ENCODE results near the gene MAST4.
A peak's percentile ranks its signal among the peaks of the same experiment; 100 is the strongest.

MAST4 gene

GRCh38 chr5:66671305-66671704 is 75.1 kb downstream of the MAST4 start:
- no peak overlapping the region for H3K4me3 ChIP-seq (ENCODE audit: low read depth, low read length)
- in situ Hi-C loops (cut with HindIII; ENCODE audit: low pct_ligation_motif_present, low sequenced_read_pairs), result no loop called here
- no peak overlapping the region for H3K27ac ChIP-seq
- H3K27me3 ChIP-seq (replicated peaks), result no peaks in the 10 kb centered on the region
- DNase-seq, result no peak
- no peak for TF ChIP-seq CTCF (IDR thresholded peaks at IDR 0.05; ENCODE audit: low read depth, low read length, missing control alignments)
- H3K36me3 ChIP-seq (replicated peaks), result no peaks in the 10 kb centered on the region

GRCh38 chr5:66674802-66675201 is 78.6 kb downstream of the MAST4 start:
- Histone ChIP-seq H3K27me3 (replicated peaks) (no peaks in the 10 kb centered on the region), H3K27ac (no peak overlapping the region), H3K36me3 (replicated peaks) (no peaks in the 10 kb centered on the region), H3K4me3 (ENCODE audit: low read depth, low read length) (no peak overlapping the region)
- in situ Hi-C loops (cut with HindIII; ENCODE audit: low pct_ligation_motif_present, low sequenced_read_pairs), result no loop called here
- no peak for TF ChIP-seq CTCF (IDR thresholded peaks at IDR 0.05; ENCODE audit: low read depth, low read length, missing control alignments)
- DNase-seq, result no peak

GRCh38 chr5:66675406-66675805 is 79.2 kb downstream of the MAST4 start:
- in situ Hi-C loops (cut with HindIII; ENCODE audit: low pct_ligation_motif_present, low sequenced_read_pairs), result no loop called here
- Histone ChIP-seq H3K4me3 (ENCODE audit: low read depth, low read length) (no peak overlapping the region), H3K36me3 (replicated peaks) (no peaks in the 10 kb centered on the region), H3K27ac (no peak overlapping the region), H3K27me3 (replicated peaks) (no peaks in the 10 kb centered on the region)
- DNase-seq, result no peak
- TF ChIP-seq CTCF (IDR thresholded peaks at IDR 0.05; ENCODE audit: low read depth, low read length, missing control alignments), result no peak

GRCh38 chr5:66680221-66680620 is 84.0 kb downstream of the MAST4 start:
- no peak for TF ChIP-seq CTCF (IDR thresholded peaks at IDR 0.05; ENCODE audit: low read depth, low read length, missing control alignments)
- in situ Hi-C loops (cut with HindIII; ENCODE audit: low pct_ligation_motif_present, low sequenced_read_pairs), result no loop called here
- no peak for DNase-seq
- Histone ChIP-seq H3K27me3 (replicated peaks) (no peaks in the 10 kb centered on the region), H3K4me3 (ENCODE audit: low read depth, low read length) (no peak overlapping the region), H3K36me3 (replicated peaks) (no peaks in the 10 kb centered on the region), H3K27ac (no peak overlapping the region)

GRCh38 chr5:66680804-66681203 is 84.6 kb downstream of the MAST4 start:
- in situ Hi-C loops (cut with HindIII; ENCODE audit: low pct_ligation_motif_present, low sequenced_read_pairs), result no loop called here

More at GRCh38 chr5:66680804-66681203, 84.6 kb downstream of the MAST4 start:
- DNase-seq, result no peak
- Histone ChIP-seq H3K27ac (no peak overlapping the region), H3K27me3 (replicated peaks) (no peaks in the 10 kb centered on the region), H3K4me3 (ENCODE audit: low read depth, low read length) (no peak overlapping the region), H3K36me3 (replicated peaks) (no peaks in the 10 kb centered on the region)
- peak; percentile 43 for TF ChIP-seq CTCF (IDR thresholded peaks at IDR 0.05; ENCODE audit: low read depth, low read length, missing control alignments)

Data from brain microvascular endothelial cell (primary cell).